Rectal smooth muscle tissue (tissue), 1 donor: Measurements from ENCODE around the gene LMO7.

ENCODE experiments used
- H3K27ac ChIP-seq: one replicate; pipeline ENCODE4 v1.7.0; 2013; ENCODE audit warnings: low read depth, low read length, inconsistent platforms
- H3K27me3 ChIP-seq: one replicate; pipeline ENCODE4 v1.7.0; 2013; ENCODE audit warnings: low read length; ENCODE audit not compliant: control insufficient read depth, insufficient read depth
- H3K36me3 ChIP-seq: one replicate; pipeline ENCODE4 v1.7.0; 2013; ENCODE audit warnings: low read length; ENCODE audit not compliant: control insufficient read depth, insufficient read depth
- H3K4me1 ChIP-seq: one replicate; pipeline ENCODE4 v1.7.0; 2013; ENCODE audit warnings: low read length; ENCODE audit not compliant: control insufficient read depth, insufficient read depth
- H3K4me3 ChIP-seq: one replicate; pipeline ENCODE4 v1.7.0; 2013; ENCODE audit warnings: low read length
- H3K9ac ChIP-seq: one replicate; pipeline ENCODE4 v1.7.0; 2013; ENCODE audit warnings: low read length

LMO7 gene

DNA sequence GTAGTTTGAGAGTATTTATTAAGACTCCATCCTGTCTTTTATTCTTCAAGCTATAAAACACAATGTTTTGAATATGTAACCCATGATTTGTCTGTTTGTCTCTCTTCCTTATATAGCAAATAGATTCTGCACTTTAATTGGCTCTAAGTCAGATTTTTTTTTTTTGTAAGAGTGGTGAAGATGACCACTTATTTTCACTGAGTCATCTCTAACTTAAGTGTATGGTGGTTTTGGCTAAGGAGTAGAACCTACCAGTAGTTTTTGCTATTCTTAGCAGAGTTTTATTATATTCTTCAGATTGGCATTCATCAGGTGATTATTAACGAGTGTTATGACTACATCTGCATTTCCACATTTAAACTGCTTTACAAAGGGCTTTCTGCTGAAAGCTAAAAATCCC, 194.7 kb downstream of the LMO7 start:
- Histone ChIP-seq H3K4me1 (no peaks in the 10 kb centered on the region), H3K27ac (no peak overlapping the region), H3K36me3 (peaks cover 5% of the 10 kb centered on the region)

GRCh38 chr13:75831389-75831788, 195.3 kb downstream of the LMO7 start:
- H3K4me1 ChIP-seq: no peaks in the 10 kb centered on the region
- no peak overlapping the region for H3K27ac ChIP-seq

More for the DNA sequence above, 194.7 kb downstream of the LMO7 start:
- Histone ChIP-seq H3K4me3 (no peak overlapping the region), H3K9ac (no peak overlapping the region), H3K27me3 (no peaks in the 10 kb centered on the region)

GRCh38 chr13:75832812-75833211, 196.7 kb downstream of the LMO7 start:
- H3K4me3 ChIP-seq: no peak overlapping the region
- no peak overlapping the region for H3K27ac ChIP-seq
- H3K4me1 ChIP-seq: no peaks in the 10 kb centered on the region
- no peaks in the 10 kb centered on the region for H3K27me3 ChIP-seq
- no peaks in the 10 kb centered on the region for H3K36me3 ChIP-seq
- no peak overlapping the region for H3K9ac ChIP-seq

More at GRCh38 chr13:75831389-75831788, 195.3 kb downstream of the LMO7 start:
- Histone ChIP-seq H3K4me3 (no peak overlapping the region), H3K9ac (no peak overlapping the region), H3K36me3 (peaks cover 5% of the 10 kb centered on the region), H3K27me3 (no peaks in the 10 kb centered on the region)

DNA sequence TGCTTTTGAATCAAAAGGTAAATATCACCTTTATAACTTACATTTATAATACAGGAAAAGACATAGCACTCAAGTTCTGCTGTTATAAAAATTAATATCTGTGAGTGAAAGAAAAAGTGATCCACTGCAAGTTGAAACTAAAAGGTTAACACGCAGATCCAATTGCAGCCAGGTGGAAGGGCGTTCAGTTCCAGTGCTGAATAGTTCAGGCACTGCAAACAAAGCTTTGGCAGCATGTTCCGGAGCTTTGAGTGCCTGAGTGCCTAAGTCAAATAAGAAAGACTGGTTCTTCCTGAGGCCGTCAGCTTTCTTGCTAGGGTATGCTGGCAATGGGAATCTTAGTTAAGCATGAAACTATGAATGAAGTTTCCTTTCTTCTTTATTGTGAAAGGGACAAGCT, 200.3 kb downstream of the LMO7 start:
- H3K27me3 ChIP-seq: no peaks in the 10 kb centered on the region
- no peak overlapping the region for H3K27ac ChIP-seq
- H3K36me3 ChIP-seq: peaks cover 2% of the 10 kb centered on the region
- no peak overlapping the region for H3K9ac ChIP-seq
- no peaks in the 10 kb centered on the region for H3K4me1 ChIP-seq
- H3K4me3 ChIP-seq: no peak overlapping the region

DNA sequence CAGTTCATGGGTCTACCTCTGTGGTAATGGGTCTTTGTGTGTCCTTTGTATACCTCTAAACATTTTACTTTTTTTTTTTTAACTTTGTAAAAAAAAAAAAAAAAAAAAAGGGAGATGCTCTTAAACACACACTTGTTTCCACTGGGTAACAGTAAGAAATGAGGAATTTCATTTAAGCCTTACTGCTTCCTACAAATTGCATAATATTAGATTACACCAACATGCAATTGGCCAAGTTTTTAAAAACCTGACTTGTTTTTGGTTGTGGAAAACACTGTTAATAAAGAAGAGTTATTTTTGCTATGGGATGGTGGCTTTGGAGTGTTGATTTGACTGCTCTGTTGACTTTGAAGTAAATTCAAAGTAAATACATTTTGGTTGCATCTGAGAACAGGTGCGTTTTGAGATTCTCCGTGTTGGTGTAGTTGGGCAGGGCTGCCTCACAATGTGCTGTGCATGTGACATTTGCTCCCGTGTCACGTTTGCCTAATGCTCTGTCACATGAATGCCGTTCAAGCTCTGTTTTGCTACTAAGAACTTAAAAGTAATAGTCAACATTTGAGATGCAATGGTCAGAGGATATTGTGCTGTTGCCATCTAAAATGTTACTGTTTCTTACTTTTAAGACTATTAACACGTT, 202.4 kb downstream of the LMO7 start:
- Histone ChIP-seq H3K9ac (no peak overlapping the region), H3K27ac (no peak overlapping the region), H3K36me3 (peaks cover 7% of the 10 kb centered on the region), H3K4me3 (no peak overlapping the region), H3K4me1 (no peaks in the 10 kb centered on the region), H3K27me3 (no peaks in the 10 kb centered on the region)

GRCh38 chr13:75839406-75839805, 203.3 kb downstream of the LMO7 start:
- Histone ChIP-seq H3K36me3 (peaks cover 7% of the 10 kb centered on the region), H3K4me1 (no peaks in the 10 kb centered on the region), H3K4me3 (no peak overlapping the region), H3K9ac (no peak overlapping the region), H3K27ac (no peak overlapping the region), H3K27me3 (no peaks in the 10 kb centered on the region)

DNA sequence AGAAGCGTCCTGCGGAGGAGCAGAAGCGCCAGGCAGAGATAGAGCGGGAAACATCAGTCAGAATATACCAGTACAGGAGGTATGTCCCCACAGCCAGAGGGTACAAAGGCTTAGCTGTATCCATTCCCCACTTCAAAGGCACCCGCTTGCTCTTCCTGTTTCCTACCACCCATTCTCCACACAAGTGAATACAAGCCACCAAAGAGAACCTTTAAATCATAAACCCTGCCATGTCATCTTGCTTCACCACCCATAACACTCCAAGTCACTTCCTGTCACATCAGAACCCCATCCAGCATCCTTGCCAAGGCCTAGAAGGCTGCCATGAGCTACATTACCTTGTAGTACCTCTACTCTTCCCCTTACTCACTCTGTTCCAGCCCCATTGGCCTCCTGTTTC, 205.8 kb downstream of the LMO7 start:
- H3K36me3 ChIP-seq: peaks cover 7% of the 10 kb centered on the region
- no peak overlapping the region for H3K9ac ChIP-seq
- no peaks in the 10 kb centered on the region for H3K27me3 ChIP-seq
- H3K27ac ChIP-seq: no peak overlapping the region
- no peak overlapping the region for H3K4me3 ChIP-seq
- no peaks in the 10 kb centered on the region for H3K4me1 ChIP-seq

DNA sequence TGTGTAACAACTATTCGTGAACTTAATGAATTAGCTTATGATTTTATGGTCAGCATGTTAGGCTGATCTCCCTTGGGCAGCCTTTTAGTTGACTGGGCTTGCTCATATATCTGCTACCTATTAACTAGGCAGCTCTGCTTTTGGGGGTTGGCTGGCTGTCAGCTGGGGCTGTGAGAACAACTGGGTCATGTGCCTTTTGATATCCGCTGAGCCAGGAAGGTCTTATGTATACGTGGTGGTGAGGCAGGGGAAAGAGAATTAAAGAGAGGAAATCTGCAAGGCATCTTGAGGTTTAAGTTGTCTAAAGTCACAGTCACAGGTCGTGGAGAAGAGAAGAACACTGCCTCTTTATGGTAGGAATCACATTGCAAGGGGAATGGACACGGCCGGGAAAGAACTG, 206.9 kb downstream of the LMO7 start:
- H3K36me3 ChIP-seq: peaks cover 7% of the 10 kb centered on the region
- H3K27ac ChIP-seq: no peak overlapping the region
- H3K27me3 ChIP-seq: no peaks in the 10 kb centered on the region
- no peak overlapping the region for H3K9ac ChIP-seq
- H3K4me1 ChIP-seq: no peaks in the 10 kb centered on the region
- H3K4me3 ChIP-seq: no peak overlapping the region

DNA sequence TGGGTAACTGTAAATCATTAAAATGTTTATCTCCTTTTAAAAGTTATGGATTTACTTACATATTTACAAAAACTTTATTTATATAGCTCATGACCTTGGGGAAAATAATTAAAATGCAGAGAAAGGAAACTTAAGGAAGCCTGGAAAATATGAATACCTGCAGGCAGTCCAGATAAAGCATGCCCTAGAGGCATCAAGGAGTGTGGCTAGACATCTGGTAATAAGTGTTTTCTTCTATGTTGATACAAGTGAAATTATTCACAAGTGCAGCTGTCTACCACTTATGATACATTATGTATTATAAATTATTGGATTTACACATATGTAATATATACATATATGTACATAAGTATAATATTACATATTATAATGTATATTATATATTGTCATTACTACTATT, 207.9 kb downstream of the LMO7 start:
- H3K27ac ChIP-seq: no peak overlapping the region

DNA sequence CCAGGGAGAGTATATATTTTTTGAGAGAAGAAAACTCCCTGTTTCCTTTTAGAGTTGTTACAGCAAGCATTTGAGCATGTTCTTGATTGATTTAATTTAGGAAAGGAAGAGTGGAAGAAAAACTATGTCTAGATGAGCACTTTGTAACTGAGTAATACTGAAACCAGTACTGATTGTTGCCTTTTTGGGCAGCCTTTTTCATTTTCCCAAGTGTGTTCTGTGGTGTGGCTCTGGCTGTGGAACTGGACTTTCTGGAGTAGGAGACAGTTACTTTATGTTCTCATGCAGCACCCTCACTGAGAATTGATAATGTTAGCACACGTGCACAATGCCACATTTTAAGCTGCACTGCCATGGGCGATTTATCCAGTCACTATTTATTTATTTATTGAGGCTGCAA, 211.5 kb downstream of the LMO7 start:
- H3K27ac ChIP-seq: no peak overlapping the region
- no peaks in the 10 kb centered on the region for H3K36me3 ChIP-seq
- H3K4me1 ChIP-seq: no peaks in the 10 kb centered on the region
- no peaks in the 10 kb centered on the region for H3K27me3 ChIP-seq
- no peak overlapping the region for H3K4me3 ChIP-seq
- no peak overlapping the region for H3K9ac ChIP-seq

More for the DNA sequence above, 207.9 kb downstream of the LMO7 start:
- Histone ChIP-seq H3K4me1 (no peaks in the 10 kb centered on the region), H3K27me3 (no peaks in the 10 kb centered on the region), H3K36me3 (peaks cover 7% of the 10 kb centered on the region), H3K9ac (no peak overlapping the region), H3K4me3 (no peak overlapping the region)

- Histone ChIP-seq H3K27me3 (no peaks in the 10 kb centered on the region), H3K36me3 (peaks cover 5% of the 10 kb centered on the region), H3K4me1 (no peaks in the 10 kb centered on the region), H3K9ac (no peak overlapping the region), H3K4me3 (no peak overlapping the region), H3K27ac (no peak overlapping the region)
These were observed 214.8 kb downstream of the LMO7 start for GRCh38 chr13:75850916-75851315.

GRCh38 chr13:75855216-75855615, 219.1 kb downstream of the LMO7 start:
- H3K9ac ChIP-seq: no peak overlapping the region
- no peak overlapping the region for H3K4me3 ChIP-seq
- no peak overlapping the region for H3K27ac ChIP-seq
- H3K4me1 ChIP-seq: no peaks in the 10 kb centered on the region
- H3K36me3 ChIP-seq: peaks cover 5% of the 10 kb centered on the region
- no peaks in the 10 kb centered on the region for H3K27me3 ChIP-seq

- Histone ChIP-seq H3K4me1 (no peaks in the 10 kb centered on the region), H3K27ac (no peak overlapping the region), H3K4me3 (no peak overlapping the region), H3K27me3 (no peaks in the 10 kb centered on the region), H3K36me3 (peaks cover 5% of the 10 kb centered on the region), H3K9ac (no peak overlapping the region)
These were observed 219.7 kb downstream of the LMO7 start for GRCh38 chr13:75855847-75856246.
